ENCODE measurements around the gene FKBP14.

FKBP14 gene

DNA sequence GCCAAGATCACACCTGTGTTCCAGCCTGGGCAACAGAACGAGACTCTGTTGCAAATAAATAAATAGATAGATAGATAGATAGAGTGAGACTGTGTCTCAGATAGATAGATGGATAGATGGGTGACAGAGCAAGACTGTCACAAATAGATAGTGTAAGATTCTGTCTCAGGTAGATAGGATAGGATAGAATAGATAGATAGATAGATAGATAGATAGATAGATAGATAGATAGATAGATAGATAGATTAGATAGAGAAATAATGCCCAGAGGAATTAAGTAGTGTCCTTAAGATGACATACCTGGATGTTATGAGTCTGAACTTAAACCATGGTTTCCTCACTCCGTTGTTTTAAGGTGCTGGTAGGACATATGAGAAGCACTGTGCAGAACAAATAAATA is 9.7 kb upstream of the FKBP14 start:
- no peak overlapping the region for H3K4me3 ChIP-seq
- no peak overlapping the region for H3K27ac ChIP-seq

DNA sequence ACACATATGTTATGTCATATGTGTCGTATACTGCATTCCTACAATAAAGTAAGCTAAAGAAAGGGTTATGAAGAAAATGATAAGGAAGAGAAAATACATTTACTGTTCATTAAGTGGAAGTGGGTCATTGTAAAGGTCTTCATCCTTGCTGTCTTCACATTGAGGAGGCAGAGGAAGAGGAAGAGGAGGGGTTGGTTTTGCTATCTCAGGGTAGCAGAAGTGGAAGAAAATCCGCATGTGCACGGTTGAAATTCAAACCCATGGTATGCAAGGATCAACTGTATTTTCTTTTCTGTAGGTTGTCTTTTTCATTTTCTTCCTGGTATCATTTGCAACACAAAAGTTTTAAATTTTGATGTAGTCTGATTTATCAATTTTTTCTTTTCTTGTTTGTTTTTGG is 8.0 kb upstream of the FKBP14 start:
- Histone ChIP-seq H3K4me3 (no peak overlapping the region), H3K27ac (no peak overlapping the region)

DNA sequence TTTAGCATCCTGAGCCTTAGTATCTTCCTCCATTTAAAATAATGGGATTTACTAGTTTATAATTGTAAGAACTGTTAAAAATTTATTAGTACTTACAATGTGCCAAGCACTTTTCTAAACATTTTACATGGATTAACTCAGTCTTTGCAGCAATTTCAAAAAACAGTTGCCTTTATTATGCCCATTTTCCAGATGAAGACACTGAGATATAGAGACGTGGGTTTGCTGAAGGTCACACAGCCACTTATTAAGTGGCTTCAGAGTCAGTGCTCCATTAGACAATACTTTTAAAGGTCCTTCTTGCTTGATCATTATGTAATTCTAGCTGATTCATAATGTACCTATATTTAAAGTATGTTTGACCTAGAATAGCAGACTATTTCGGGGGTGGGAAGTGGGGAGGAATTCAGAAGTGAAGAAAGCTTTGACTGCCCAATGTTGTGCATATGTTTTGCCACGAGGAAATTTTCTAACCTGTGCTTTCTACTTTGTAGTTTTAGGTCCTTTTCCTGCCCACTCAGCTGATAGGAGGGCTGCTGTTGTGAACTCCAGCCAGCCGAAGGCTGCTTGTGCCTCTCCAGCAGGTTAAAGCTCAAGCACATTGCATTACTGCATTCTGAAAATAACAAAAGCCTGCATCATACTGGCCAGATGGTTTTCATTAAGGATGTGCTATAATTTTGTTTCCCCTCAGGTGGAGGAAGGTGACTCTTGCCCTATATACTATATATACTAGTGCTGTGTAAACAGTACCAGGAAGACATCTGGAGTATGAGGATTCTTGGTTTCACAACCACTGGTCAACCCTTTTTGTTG is 6.0 kb upstream of the FKBP14 start:
- Histone ChIP-seq H3K4me3 (no peak overlapping the region), H3K27ac (no peak overlapping the region)

- peak overlapping the region in 2 of 21 experiments; percentile 86 for H3K27ac ChIP-seq
- peak overlapping the region in 3 of 7 experiments; percentile 93 to 98 (median 94) for H3K4me3 ChIP-seq
Measured at GRCh38 chr7:30029696-30030095, 3.2 kb upstream of the FKBP14 start.

DNA sequence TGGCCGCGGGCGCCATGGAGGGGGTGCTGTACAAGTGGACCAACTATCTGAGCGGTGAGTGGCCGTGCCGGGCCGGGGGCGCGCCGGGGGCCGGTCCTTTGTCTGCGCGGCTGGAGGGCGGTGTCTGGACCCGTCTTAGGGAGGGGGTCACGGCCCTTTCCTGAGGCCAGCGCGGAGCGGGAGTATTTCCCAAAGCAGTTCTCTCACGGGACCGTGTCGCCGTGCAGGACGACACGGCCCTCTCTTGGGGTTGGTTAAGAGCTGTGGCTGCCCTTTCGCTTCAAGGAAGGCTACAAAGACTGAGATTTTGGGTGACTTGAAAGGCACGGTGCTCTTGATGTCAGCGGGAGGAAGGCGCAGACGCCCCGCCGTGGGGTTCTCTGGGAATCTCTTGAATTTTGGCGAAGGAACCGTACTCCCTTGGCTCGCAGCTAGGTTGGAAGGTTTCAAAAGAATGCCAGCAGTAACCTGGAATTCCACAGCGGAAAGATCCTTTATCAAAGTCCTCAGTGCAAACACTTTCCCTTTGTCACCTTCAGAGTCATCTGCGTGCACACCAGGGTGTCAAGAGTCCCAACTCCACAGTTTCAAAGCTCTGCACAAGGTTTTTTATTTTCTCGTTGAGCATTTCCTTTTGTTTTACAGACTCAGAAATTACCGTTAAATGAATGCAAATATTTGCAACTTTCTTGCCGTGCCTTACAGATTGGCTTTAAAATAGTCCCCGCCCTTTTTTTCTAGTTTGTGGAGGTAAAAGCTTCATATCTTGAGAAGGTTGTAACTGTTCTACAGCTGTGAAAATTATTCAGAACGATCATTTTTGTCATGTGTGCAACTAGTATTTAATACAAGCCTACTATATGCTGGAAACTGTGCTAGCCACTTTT is 2.5 kb upstream of the FKBP14 start:
- Histone ChIP-seq H3K27ac (peak overlapping the region; percentile 47 to 93 (median 80)), H3K4me3 (peak overlapping the region; percentile 82 to 98 (median 96))

DNA sequence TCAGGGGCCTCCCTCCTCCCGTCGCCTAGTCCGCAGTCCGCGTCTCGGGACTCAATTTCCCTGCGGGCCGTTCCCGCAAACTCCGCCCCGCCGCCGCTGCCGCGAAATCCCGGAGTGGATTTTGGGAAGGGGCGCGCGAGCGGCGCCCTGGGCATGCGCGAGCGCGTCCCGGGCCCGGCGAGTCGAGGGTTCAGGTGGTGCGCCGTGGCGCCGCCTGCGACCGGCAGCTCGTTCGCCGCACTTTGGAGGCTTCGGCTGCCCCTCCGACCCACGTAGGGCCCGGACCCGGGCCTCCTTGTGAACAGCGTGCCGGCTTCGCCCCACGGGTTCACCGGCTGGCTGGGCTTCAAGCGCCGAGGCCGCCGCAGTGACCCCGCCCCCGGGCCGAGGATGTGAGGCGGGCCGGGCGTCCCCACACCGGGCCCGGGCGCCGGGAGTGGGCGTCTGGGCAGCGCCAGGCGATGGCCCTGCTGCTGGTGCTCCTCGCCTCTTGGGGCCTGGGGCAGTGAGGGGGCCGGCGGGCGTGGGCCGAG is 1.8 kb upstream of the FKBP14 start, which contains the start of gene PLEKHA8:
Gene PLEKHA8 (plus strand): TSS at position 197 of the 533 bp plus-strand sequence. CDS start 351 bp downstream, outside the sequence.
- H3K27ac ChIP-seq, result peak within 1 kb of the TSS; percentile 47 to 93 (median 80)
- peak within 1 kb of the TSS; percentile 82 to 98 (median 96) for H3K4me3 ChIP-seq

DNA sequence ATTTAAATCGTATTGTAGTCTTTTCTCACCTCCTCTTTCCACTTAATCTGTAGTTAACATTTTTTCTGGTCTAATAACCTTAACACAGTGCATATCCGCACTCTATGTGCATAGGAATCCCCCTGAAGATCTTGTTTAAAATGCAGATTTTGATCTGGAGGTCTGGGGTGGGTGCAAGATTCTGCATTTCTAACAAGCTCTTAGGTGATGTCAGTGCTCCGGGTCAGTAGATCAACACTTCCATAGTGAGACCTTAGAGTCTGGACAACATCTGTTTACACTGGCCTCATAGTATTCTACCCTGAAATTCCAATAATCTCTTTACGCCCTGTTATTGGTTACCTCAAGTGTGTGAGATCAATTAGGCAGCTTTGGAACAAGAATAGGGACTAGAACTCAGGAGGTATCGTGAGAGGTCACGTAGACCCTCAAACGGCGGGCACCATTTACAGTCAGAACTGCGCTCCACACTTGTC is 1.3 kb upstream of the FKBP14 start:
- H3K27ac ChIP-seq, result peak overlapping the region in 20 of 21 experiments; percentile 68 to 93 (median 81)

DNA sequence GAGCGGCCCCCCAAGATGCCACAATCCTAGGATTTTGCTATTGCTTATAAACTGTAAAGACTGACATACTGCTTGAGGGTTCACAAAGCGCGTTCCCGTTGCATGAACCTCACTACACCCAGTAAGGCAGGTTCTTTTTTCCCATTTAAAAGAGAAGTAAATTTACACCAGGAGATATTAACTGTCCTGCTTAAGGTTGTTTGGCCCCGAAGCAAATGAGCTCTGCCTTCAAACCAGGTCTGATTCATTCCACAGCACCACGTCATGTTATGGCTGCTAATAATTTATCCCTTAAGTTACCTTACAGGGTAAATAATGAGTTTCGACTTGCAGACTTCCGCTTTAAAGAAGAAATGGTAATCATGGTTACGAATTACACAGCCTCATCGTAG is 559 bp upstream of the FKBP14 start:
- peak overlapping the region in 20 of 21 experiments; percentile 54 to 90 (median 78) for H3K27ac ChIP-seq
- peak overlapping the region; percentile 82 to 98 (median 96) for H3K4me3 ChIP-seq

More for the DNA sequence above, 1.3 kb upstream of the FKBP14 start:
- peak overlapping the region; percentile 82 to 98 (median 96) for H3K4me3 ChIP-seq

DNA sequence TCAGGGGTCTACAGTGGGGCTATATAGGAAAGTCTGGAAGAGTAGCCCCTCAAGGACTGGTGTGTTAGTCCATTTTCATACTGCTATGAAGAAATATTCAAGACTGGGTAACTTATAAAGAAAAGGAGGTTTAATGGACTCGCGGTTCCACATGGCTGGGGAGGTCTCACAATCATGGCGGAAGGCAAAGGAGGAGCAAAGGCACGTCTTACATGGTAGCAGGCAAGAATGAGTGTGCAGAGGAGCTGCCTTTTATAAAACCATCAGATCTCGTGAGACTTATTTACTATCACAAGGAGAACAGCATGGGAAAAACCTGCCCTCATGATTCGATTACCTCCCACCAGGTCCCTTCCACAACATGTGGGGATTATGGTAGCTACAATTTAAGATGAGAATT is 3.0 kb downstream of the FKBP14 start:
- no peak overlapping the region for H3K4me3 ChIP-seq
- no peak overlapping the region for H3K27ac ChIP-seq

- H3K27ac ChIP-seq, result no peak overlapping the region
- H3K4me3 ChIP-seq, result no peak overlapping the region
Measured at GRCh38 chr7:30022991-30023390, 3.5 kb downstream of the FKBP14 start.

GRCh38 chr7:30020535-30020934 is 6.0 kb downstream of the FKBP14 start:
- Histone ChIP-seq H3K4me3 (no peak overlapping the region), H3K27ac (no peak overlapping the region)

- H3K4me3 ChIP-seq, result no peak overlapping the region
Measured at GRCh38 chr7:30019960-30020359, 6.5 kb downstream of the FKBP14 start.

GRCh38 chr7:30019387-30019786 is 7.1 kb downstream of the FKBP14 start:
- H3K4me3 ChIP-seq, result no peak overlapping the region
- H3K27ac ChIP-seq, result no peak overlapping the region

More at GRCh38 chr7:30019960-30020359, 6.5 kb downstream of the FKBP14 start:
- H3K27ac ChIP-seq, result no peak overlapping the region

DNA sequence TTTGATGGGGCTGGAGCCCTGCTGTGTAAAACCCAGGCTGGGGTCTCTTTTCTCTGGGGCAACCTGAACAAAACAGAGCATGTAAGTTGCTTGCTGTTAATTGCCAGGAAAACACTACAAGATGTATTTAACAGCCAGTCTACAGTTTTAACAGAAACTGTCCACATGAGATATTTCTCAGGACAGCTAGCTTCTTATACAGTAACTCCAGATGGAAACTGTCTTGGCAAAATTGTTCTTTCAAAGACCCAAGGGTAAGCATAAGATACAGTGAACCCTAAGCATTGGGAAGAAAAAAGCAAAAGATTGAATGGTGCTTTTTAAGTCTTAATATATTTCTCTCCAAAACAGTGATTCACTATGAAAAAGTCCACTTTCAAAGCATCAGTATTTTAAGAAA is 8.1 kb downstream of the FKBP14 start:
- no peak overlapping the region for H3K27ac ChIP-seq
- H3K4me3 ChIP-seq, result no peak overlapping the region

- Histone ChIP-seq H3K4me3 (no peak overlapping the region), H3K27ac (no peak overlapping the region)
Measured at GRCh38 chr7:30012757-30013156, 13.7 kb downstream of the FKBP14 start.

GRCh38 chr7:30010021-30010420 is 16.5 kb downstream of the FKBP14 start:
- Histone ChIP-seq H3K4me3 (no peak overlapping the region), H3K27ac (no peak overlapping the region)

- Histone ChIP-seq H3K27ac (no peak overlapping the region), H3K4me3 (no peak overlapping the region)
Measured at GRCh38 chr7:30005464-30005863, 21.0 kb downstream of the FKBP14 start.

GRCh38 chr7:30003098-30003497 is 23.4 kb downstream of the FKBP14 start:
- H3K27ac ChIP-seq, result no peak overlapping the region
- H3K4me3 ChIP-seq, result no peak overlapping the region

DNA sequence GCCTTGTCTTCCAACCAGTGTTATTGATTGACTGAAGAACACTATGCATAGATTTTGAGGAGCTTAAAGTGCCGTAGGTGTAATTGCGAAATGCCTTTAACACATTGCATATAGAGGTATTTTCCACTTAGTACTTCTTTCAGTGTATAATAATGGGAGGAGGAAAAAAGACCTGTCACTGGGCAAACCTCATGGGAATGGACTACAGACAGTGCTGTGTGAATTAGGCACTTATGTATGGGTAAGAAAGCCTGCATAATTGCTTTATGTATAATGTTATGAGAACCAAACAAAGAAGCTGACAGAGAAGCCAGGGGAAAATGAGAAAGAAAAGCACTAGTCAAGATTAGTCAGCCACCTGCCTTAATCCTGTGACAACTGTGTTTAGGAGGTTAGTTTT is 24.5 kb downstream of the FKBP14 start:
- Histone ChIP-seq H3K4me3 (no peak overlapping the region), H3K27ac (no peak overlapping the region)

GRCh38 chr7:29998489-29998888 is 28.0 kb downstream of the FKBP14 start:
- Histone ChIP-seq H3K4me3 (no peak overlapping the region), H3K27ac (no peak overlapping the region)

Measured in skin epidermis (tissue), 12 donors.